Measurements from ENCODE around the gene GRIK2.

GRCh38 chr6:101816716-101817115 is 423.2 kb downstream of the GRIK2 start:
- no peak for TF ChIP-seq CTCF (IDR thresholded peaks at IDR 0.05)
- TF ChIP-seq POLR2A (IDR thresholded peaks at IDR 0.05): no peak

All from thyroid gland (tissue), 4 donors.